Tibial nerve (tissue), 3 donors: ENCODE measurements around the gene TMEM53.

Experiments
- POLR2A ChIP-seq, 2 donors: fragments of 450-650 bp; IDR thresholded peaks; one replicate each; pipeline ENCODE4 v1.6.1; 2017; ENCODE audit warnings: antibody characterized with exemption in 2 of 2, mild to moderate bottlenecking in 2 of 2, moderate library complexity in 2 of 2
- TF ChIP-seq, protein P1 (sequence below), 5 experiments: fragments of 200-600 bp in 3 of 5; fragments of 450-650 bp in 2 of 5; sonication (generic) in 3 of 5; IDR thresholded peaks; one replicate each; pipeline ENCODE4 v1.5.1; 2016 to 2019; ENCODE audit warnings: antibody characterized with exemption in 5 of 5, mild to moderate bottlenecking in 3 of 5, moderate library complexity in 2 of 5

DNA sequence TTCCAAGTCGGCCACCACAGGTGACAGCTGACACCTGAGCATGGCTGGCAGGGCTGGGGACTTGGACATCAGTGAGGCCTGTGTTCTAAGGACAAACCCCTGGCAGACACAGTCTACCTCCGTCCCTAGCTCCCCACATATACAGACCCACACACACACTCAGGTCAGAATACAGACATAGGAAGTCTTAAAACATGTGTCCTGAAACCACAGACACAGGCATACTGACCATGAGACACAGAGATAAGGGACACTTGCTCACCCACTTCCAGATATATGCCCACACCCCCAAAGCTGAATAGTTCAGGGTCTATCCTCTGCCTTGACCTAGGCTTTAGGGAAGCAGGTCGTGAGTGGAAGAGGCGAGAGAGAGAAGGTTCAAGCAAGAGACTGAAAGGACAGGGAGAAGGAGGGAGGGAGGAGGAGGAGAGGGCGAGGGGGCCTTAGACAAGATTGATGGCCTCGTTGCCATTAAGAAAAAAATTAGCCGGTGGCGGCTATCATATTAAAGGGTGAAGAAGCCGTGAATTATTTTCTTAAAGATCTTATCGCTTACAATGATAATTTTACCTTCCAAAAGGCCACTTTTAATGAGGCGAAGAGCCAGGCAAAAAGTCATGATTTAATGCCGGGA lies 49.9 kb downstream of the TMEM53 start:
- TF ChIP-seq, protein P1, sequence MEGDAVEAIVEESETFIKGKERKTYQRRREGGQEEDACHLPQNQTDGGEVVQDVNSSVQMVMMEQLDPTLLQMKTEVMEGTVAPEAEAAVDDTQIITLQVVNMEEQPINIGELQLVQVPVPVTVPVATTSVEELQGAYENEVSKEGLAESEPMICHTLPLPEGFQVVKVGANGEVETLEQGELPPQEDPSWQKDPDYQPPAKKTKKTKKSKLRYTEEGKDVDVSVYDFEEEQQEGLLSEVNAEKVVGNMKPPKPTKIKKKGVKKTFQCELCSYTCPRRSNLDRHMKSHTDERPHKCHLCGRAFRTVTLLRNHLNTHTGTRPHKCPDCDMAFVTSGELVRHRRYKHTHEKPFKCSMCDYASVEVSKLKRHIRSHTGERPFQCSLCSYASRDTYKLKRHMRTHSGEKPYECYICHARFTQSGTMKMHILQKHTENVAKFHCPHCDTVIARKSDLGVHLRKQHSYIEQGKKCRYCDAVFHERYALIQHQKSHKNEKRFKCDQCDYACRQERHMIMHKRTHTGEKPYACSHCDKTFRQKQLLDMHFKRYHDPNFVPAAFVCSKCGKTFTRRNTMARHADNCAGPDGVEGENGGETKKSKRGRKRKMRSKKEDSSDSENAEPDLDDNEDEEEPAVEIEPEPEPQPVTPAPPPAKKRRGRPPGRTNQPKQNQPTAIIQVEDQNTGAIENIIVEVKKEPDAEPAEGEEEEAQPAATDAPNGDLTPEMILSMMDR (IDR thresholded peaks at IDR 0.05) = no peak
- TF ChIP-seq POLR2A (IDR thresholded peaks at IDR 0.05) = no peak
